GM10248 (cell line): ENCODE results near the gene SLC24A3.

ENCODE experiments used
- CTCF ChIA-PET: fragments of 300-600 bp; sonication (Branson Sonifier 250); formaldehyde crosslinking; extraction: SDS; loops from one replicate; lab custom pipeline; 2021; ENCODE audit warnings: antibody characterized with exemption; lab: Yijun Ruan, JAX
- POLR2A ChIA-PET: fragments of 350-650 bp; sonication (Branson Sonifier 250); formaldehyde crosslinking; extraction: SDS; loops from one replicate; lab custom pipeline; 2020; ENCODE audit warnings: antibody characterized with exemption; lab: Yijun Ruan, JAX
- DNase-seq: peaks from one replicate; pipeline ENCODE4 v3.0.0; 2012; ENCODE audit errors: extremely low spot score
- TF ChIP-seq, protein P1 (sequence below): IDR thresholded peaks from 2 replicates; pipeline ENCODE4 v1.5.1; 2012; ENCODE audit warnings: mild to moderate bottlenecking, low read depth; ENCODE audit errors: extremely low read depth, missing control alignments, control extremely low read depth

SLC24A3 gene

GRCh38 chr20:19554666-19555065 lies 342.2 kb downstream of the SLC24A3 start:
- ChIA-PET POLR2A (no interaction called here), CTCF (interaction anchor here (1.4 kb wide), 1 partner anchor 29 kb away, joined by 4 read pairs; no protein-coding TSS in a partner anchor)
- no peak for DNase-seq
- TF ChIP-seq, protein P1, sequence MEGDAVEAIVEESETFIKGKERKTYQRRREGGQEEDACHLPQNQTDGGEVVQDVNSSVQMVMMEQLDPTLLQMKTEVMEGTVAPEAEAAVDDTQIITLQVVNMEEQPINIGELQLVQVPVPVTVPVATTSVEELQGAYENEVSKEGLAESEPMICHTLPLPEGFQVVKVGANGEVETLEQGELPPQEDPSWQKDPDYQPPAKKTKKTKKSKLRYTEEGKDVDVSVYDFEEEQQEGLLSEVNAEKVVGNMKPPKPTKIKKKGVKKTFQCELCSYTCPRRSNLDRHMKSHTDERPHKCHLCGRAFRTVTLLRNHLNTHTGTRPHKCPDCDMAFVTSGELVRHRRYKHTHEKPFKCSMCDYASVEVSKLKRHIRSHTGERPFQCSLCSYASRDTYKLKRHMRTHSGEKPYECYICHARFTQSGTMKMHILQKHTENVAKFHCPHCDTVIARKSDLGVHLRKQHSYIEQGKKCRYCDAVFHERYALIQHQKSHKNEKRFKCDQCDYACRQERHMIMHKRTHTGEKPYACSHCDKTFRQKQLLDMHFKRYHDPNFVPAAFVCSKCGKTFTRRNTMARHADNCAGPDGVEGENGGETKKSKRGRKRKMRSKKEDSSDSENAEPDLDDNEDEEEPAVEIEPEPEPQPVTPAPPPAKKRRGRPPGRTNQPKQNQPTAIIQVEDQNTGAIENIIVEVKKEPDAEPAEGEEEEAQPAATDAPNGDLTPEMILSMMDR = no peak

DNA sequence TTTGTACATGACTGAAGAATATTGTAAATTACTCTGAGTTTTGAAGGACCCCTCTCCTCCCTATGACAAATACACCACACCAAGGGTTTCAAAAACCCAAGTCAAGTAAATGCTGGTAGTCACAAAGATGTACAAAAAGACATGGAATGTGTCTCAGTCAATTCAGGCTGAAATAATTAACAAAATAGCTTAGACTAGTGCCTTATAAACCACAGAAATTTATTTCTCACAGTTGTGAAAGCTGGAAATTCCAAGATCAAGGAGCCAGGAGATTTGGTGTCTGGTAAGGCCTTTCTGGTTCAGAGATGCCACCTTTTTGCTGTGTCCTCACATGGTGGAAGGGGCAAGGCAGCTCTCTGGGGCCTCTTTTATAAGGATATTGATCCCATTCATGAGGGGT lies 343.3 kb downstream of the SLC24A3 start:
- ChIA-PET POLR2A (no interaction called here), CTCF (no interaction called here)
- TF ChIP-seq, protein P1 = no peak
- DNase-seq = no peak

DNA sequence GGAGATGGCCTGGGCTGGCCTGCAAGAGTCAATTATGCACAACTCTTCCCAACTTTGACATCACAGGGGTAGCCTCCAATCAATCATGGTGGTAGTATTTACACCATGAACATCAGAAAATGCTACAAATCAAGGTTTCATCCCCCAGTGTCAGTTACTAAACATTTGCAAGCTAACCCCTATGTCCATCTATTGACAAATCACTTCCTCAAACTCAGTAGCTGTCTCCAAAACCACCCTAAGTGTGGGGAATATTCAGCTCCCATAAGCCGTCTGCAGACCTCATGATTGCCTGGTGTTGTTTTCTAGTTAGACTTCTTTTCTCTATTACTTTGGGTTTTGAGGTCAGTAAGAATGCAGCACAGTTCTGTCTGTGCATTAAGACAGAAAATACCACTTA lies 344.8 kb downstream of the SLC24A3 start:
- CTCF ChIA-PET = no interaction called here
- TF ChIP-seq, protein P1 = no peak
- DNase-seq = no peak
- POLR2A ChIA-PET = no interaction called here

- CTCF ChIA-PET = interaction anchor here (1.4 kb wide), 1 partner anchor 23 kb away, joined by 4 read pairs; no protein-coding TSS in a partner anchor
- no peak for DNase-seq
- POLR2A ChIA-PET = no interaction called here
- TF ChIP-seq, protein P1 = no peak
Measured at GRCh38 chr20:19560881-19561480, 348.5 kb downstream of the SLC24A3 start.

- ChIA-PET CTCF (interaction anchor here (0.7 to 1.2 kb wide), 3 partner anchors 14 to 357 kb away, joined by 3 read pairs; no protein-coding TSS in a partner anchor), POLR2A (no interaction called here)
- no peak for DNase-seq
- TF ChIP-seq, protein P1 = no peak
Measured at GRCh38 chr20:19562426-19562825, 350.0 kb downstream of the SLC24A3 start.

DNA sequence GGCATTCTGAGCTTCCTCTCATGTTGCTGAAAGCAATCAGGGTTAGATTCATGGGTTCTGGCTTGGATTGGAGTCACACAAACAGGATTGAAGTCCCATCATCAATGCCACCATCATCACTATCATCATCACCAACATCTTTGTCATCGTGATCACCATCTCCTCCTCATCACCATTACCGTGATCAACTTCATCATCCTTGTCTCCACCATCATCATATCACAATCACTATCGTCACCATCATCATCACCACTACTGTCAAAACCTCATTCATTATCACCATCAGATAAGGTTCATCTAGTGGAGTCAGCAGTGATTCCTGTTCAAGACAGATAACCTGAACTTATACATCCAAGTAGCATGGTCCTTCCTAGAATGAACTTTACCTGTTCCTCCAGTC lies 351.8 kb downstream of the SLC24A3 start:
- CTCF ChIA-PET = no interaction called here
- no peak for DNase-seq
- TF ChIP-seq, protein P1 = no peak
- POLR2A ChIA-PET = no interaction called here
